HUES64 (cell line): ENCODE results near the gene ATG16L1.

Experiments used
- H3K27ac ChIP-seq: 2 replicates; pipeline ENCODE4 v1.7.0; 2013; ENCODE audit warnings: low read depth, low read length, inconsistent platforms
- H3K27me3 ChIP-seq: 2 replicates; pipeline ENCODE4 v1.6.1; 2013; ENCODE audit warnings: mild to moderate bottlenecking, low read length; ENCODE audit not compliant: insufficient read depth
- H3K36me3 ChIP-seq: 2 replicates; pipeline ENCODE4 v1.6.1; 2013; ENCODE audit warnings: mild to moderate bottlenecking, low read length; ENCODE audit not compliant: insufficient read depth
- H3K4me1 ChIP-seq: 2 replicates; pipeline ENCODE4 v1.6.1; 2013; ENCODE audit warnings: mild to moderate bottlenecking, low read length, moderate library complexity; ENCODE audit not compliant: insufficient read depth
- H3K4me3 ChIP-seq: 2 replicates; pipeline ENCODE4 v1.5.1; 2013; ENCODE audit warnings: mild to moderate bottlenecking, low read length, moderate library complexity
- H3K9ac ChIP-seq: 2 replicates; pipeline ENCODE4 v1.6.1; 2013; ENCODE audit warnings: mild to moderate bottlenecking, low read depth, low read length
- H3K9me3 ChIP-seq: 2 replicates; pipeline ENCODE4 v1.6.1; 2013; ENCODE audit warnings: low read depth, low read length; ENCODE audit not compliant: insufficient read depth
- WGBS: fragments of 150-250, 120-280 bp; methylation state at CpG from one replicate; pipeline ENCODE4 v1.1.7; 2013; ENCODE audit warnings: missing lambda C conversion rate; 5-methylcytosine and 5-hydroxymethylcytosine counted together

Gene ATG16L1

GRCh38 chr2:233245406-233245805, 6.1 kb upstream of the ATG16L1 start:
- Histone ChIP-seq H3K9me3 (peaks cover 7% of the 10 kb centered on the region), H3K36me3 (no peaks in the 10 kb centered on the region), H3K9ac (no peak overlapping the region), H3K4me3 (no peak overlapping the region), H3K4me1 (no peaks in the 10 kb centered on the region), H3K27ac (no peak overlapping the region), H3K27me3 (no peaks in the 10 kb centered on the region)
- 80% methylated on average over 5 of the region's 6 CpGs for WGBS

GRCh38 chr2:233247116-233247515, 4.4 kb upstream of the ATG16L1 start:
- H3K36me3 ChIP-seq, result no peaks in the 10 kb centered on the region
- no peaks in the 10 kb centered on the region for H3K27me3 ChIP-seq
- H3K9me3 ChIP-seq, result peaks cover 14% of the 10 kb centered on the region
- H3K4me3 ChIP-seq, result no peak overlapping the region
- no peak overlapping the region for H3K27ac ChIP-seq
- WGBS, result 98% methylated on average over 2 of the region's 2 CpGs
- H3K4me1 ChIP-seq, result no peaks in the 10 kb centered on the region
- no peak overlapping the region for H3K9ac ChIP-seq

- no peaks in the 10 kb centered on the region for H3K36me3 ChIP-seq
- peaks cover 2% of the 10 kb centered on the region; the same call in 1 of the 2 replicates for H3K4me1 ChIP-seq
- H3K9ac ChIP-seq, result no peak overlapping the region
- H3K9me3 ChIP-seq, result peaks cover 14% of the 10 kb centered on the region
- H3K27me3 ChIP-seq, result no peaks in the 10 kb centered on the region
- no peak overlapping the region for H3K4me3 ChIP-seq
- H3K27ac ChIP-seq, result no peak overlapping the region
Observed at GRCh38 chr2:233247744-233248143, 3.7 kb upstream of the ATG16L1 start.

DNA sequence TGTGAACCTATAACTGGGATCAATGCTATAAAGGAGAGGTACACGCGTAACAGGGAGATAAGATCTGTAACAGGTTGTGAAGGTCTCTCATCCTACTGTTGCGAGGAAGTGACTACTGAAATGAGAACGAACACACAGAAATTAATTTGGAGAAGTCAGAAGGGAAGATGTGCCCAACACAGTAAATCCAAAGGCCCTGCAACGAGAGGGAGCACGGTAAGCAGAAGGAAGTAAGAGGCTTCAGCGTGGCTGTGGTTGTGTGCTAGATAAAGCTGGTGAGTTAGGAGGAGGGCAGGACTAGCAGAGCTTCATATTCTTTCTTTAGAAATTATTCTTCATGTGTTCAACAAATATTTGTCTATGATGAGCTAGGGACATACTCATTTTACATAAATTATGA, 2.5 kb upstream of the ATG16L1 start:
- Histone ChIP-seq H3K36me3 (peaks cover 8% of the 10 kb centered on the region), H3K4me1 (peaks cover 6% of the 10 kb centered on the region; the same call in 1 of the 2 replicates), H3K27me3 (no peaks in the 10 kb centered on the region), H3K27ac (no peak overlapping the region), H3K9ac (no peak overlapping the region), H3K4me3 (no peak overlapping the region), H3K9me3 (peaks cover 14% of the 10 kb centered on the region)
- WGBS, result 87% methylated on average over 7 of the region's 7 CpGs

DNA sequence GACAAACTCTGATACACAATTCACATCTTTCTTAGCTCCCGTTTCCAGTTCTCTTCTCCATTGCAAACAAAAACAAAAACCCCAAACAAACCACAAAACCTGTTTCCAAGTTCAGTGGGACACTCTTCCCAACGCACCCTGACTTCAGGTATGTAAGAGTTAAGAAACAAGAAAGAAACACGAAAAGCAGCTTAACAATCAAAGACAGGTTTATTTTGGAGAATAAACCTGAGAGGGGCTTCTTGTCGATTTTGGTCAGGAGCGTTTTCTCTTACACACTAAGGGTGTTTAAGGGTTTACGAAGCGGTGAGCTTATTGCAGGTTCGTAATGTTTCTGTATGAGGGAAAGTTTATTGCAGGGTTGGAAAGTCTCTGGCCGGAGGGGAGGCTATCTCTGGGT, 905 bp upstream of the ATG16L1 start:
- no peak overlapping the region for H3K4me3 ChIP-seq
- H3K27me3 ChIP-seq, result no peaks in the 10 kb centered on the region
- H3K9me3 ChIP-seq, result peaks cover 14% of the 10 kb centered on the region
- H3K36me3 ChIP-seq, result peaks cover 21% of the 10 kb centered on the region
- no peak overlapping the region for H3K9ac ChIP-seq
- no peak overlapping the region for H3K27ac ChIP-seq
- WGBS, result 97% methylated on average over 9 of the region's 9 CpGs
- H3K4me1 ChIP-seq, result peaks cover 6% of the 10 kb centered on the region; the same call in 1 of the 2 replicates

DNA sequence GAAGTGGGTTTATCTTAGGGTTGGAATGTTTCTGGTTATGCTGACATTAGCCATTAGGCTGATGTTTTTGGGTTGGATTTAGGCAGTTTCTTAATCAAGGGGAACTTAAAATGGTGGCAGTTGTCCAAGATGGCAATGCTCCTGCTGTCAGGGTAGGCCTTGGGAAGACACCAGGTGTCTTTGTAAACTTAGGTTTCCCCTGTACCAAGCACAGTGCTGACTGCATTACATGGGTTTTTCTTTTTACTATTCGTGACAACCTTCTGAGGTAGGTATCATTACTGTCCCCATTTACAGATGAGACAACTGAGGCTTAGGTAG, 528 bp upstream of the ATG16L1 start:
- H3K27ac ChIP-seq, result no peak overlapping the region
- H3K27me3 ChIP-seq, result no peaks in the 10 kb centered on the region
- peaks cover 14% of the 10 kb centered on the region for H3K9me3 ChIP-seq
- peaks cover 6% of the 10 kb centered on the region; the same call in 1 of the 2 replicates for H3K4me1 ChIP-seq
- H3K4me3 ChIP-seq, result peak overlapping the region; percentile 73; the same call in 1 of the 2 replicates
- H3K36me3 ChIP-seq, result peaks cover 25% of the 10 kb centered on the region
- 100% methylated on average over 1 of the region's 1 CpG for WGBS
- no peak overlapping the region for H3K9ac ChIP-seq

GRCh38 chr2:233252227-233252626, 754 bp downstream of the ATG16L1 start:
- H3K27ac ChIP-seq, result no peak overlapping the region
- H3K27me3 ChIP-seq, result no peaks in the 10 kb centered on the region
- H3K9ac ChIP-seq, result peak overlapping the region; percentile 83
- peaks cover 6% of the 10 kb centered on the region; the same call in 1 of the 2 replicates for H3K4me1 ChIP-seq
- WGBS, result 3% methylated on average over 18 of the region's 18 CpGs
- H3K36me3 ChIP-seq, result peaks cover 38% of the 10 kb centered on the region
- peaks cover 14% of the 10 kb centered on the region for H3K9me3 ChIP-seq
- H3K4me3 ChIP-seq, result peak overlapping the region; percentile 73

GRCh38 chr2:233255151-233255550, 3.7 kb downstream of the ATG16L1 start:
- Histone ChIP-seq H3K36me3 (peaks cover 65% of the 10 kb centered on the region), H3K4me1 (peaks cover 6% of the 10 kb centered on the region; the same call in 1 of the 2 replicates), H3K9ac (no peak overlapping the region), H3K27me3 (no peaks in the 10 kb centered on the region), H3K27ac (no peak overlapping the region), H3K4me3 (no peak overlapping the region), H3K9me3 (peaks cover 9% of the 10 kb centered on the region)
- 95% methylated on average over 11 of the region's 11 CpGs for WGBS

GRCh38 chr2:233256048-233256447, 4.6 kb downstream of the ATG16L1 start:
- Histone ChIP-seq H3K9me3 (peaks cover under 1% of the 10 kb centered on the region), H3K9ac (no peak overlapping the region), H3K36me3 (peaks cover 72% of the 10 kb centered on the region)

DNA sequence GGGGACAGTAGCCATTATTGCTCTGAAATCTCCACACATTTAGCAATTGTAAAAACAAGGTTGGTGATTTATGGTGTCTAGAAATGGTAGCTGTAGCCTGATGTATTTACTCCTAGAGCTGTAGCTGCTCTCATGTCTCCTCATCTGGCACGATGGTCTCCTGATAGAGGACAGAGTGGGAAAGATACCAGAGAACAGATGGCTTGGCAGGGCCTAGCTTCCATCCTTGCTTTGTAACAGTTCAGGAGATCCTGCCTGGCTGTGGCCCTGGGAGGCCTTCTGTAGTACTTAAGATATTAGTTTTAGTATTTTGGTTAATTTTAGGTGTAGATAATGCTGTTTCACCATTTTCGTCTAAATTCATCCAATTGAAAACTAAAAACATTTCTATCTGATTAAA, 6.7 kb downstream of the ATG16L1 start:
- Histone ChIP-seq H3K27ac (no peak overlapping the region), H3K9me3 (no peaks in the 10 kb centered on the region), H3K4me3 (no peak overlapping the region), H3K4me1 (no peaks in the 10 kb centered on the region), H3K9ac (no peak overlapping the region), H3K36me3 (peaks cover 90% of the 10 kb centered on the region), H3K27me3 (no peaks in the 10 kb centered on the region)
- 97% methylated on average over 2 of the region's 2 CpGs for WGBS

More at GRCh38 chr2:233256048-233256447, 4.6 kb downstream of the ATG16L1 start:
- WGBS, result 98% methylated on average over 3 of the region's 4 CpGs
- no peak overlapping the region for H3K27ac ChIP-seq
- H3K4me1 ChIP-seq, result peaks cover 6% of the 10 kb centered on the region; the same call in 1 of the 2 replicates
- no peak overlapping the region for H3K4me3 ChIP-seq
- no peaks in the 10 kb centered on the region for H3K27me3 ChIP-seq

DNA sequence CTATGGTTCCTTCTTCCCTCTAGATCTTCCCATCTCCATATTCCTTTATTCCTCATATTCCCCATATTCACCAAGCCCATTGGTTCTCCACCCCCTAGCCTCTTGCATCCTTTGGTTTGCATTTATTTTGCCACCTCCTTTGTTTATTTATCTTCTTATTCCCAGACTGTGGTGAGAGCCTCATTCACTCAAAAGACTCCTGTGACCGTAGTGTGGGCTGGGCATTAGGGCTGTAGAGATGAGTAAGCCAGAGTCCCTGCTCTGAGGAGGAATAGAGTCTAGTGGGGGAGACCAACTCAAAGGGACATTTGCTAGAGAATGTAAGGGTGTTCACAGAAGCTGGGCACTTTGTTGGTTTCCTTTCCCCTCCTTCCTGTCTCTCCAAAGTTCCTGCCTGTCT, 8.3 kb downstream of the ATG16L1 start:
- H3K4me3 ChIP-seq, result no peak overlapping the region
- H3K27me3 ChIP-seq, result no peaks in the 10 kb centered on the region
- H3K9ac ChIP-seq, result no peak overlapping the region
- H3K27ac ChIP-seq, result no peak overlapping the region
- WGBS, result 92% methylated on average over 1 of the region's 1 CpG
- no peaks in the 10 kb centered on the region for H3K4me1 ChIP-seq
- H3K9me3 ChIP-seq, result no peaks in the 10 kb centered on the region
- peaks cover 93% of the 10 kb centered on the region for H3K36me3 ChIP-seq

DNA sequence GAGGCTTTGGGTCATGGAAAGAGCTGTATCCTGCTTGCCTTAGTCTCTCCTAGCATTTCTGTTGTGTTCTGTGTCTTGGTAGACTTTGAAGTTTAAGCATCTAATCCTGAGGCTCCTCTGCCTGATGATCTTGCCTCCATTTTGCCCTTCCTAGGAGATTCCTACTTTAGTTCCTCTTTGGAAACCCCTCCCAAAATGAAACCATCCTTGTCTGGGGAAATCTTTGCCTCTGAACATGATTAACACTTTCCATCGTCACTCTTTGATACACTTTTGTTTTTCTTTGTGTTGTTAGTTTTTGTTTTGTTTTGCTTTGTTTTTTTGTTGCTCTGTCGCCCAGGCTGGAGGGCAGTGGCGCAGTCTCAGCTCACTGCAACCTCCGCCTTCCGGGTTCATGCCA, 9.2 kb downstream of the ATG16L1 start:
- 97% methylated on average over 4 of the region's 5 CpGs for WGBS

More for the DNA sequence above, 9.2 kb downstream of the ATG16L1 start:
- H3K9ac ChIP-seq, result no peak overlapping the region
- no peak overlapping the region for H3K4me3 ChIP-seq
- H3K27me3 ChIP-seq, result no peaks in the 10 kb centered on the region
- H3K4me1 ChIP-seq, result no peaks in the 10 kb centered on the region
- H3K9me3 ChIP-seq, result no peaks in the 10 kb centered on the region
- H3K27ac ChIP-seq, result no peak overlapping the region
- H3K36me3 ChIP-seq, result peaks cover 94% of the 10 kb centered on the region
